Measurements from ENCODE around the gene TRIO.

TRIO gene

DNA sequence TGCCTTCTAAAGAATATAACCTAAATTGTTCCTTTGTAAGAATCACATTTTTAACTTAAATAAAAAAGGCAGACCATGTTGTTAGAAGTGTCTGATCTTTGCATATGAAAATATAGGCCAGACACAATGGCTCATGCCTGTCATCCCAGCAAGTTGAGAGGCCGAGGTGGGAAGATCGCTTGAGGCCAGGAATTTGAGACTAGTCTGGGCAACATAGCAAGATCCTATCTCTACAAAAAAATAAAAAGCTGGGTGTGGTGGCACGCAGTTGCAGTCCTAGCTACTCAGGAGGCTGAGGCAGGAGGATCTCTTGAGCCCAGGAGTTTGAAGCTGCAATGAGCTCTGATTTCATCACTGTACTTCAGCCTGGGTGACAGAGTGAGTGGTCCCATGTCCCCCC lies 37.3 kb downstream of the TRIO start (continued):
- TF ChIP-seq, protein P1, sequence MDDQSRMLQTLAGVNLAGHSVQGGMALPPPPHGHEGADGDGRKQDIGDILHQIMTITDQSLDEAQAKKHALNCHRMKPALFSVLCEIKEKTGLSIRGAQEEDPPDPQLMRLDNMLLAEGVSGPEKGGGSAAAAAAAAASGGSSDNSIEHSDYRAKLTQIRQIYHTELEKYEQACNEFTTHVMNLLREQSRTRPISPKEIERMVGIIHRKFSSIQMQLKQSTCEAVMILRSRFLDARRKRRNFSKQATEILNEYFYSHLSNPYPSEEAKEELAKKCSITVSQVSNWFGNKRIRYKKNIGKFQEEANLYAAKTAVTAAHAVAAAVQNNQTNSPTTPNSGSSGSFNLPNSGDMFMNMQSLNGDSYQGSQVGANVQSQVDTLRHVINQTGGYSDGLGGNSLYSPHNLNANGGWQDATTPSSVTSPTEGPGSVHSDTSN (CRISPR knock-in tag; IDR thresholded peaks at IDR 0.05) = no peak
- TF ChIP-seq, protein P2, sequence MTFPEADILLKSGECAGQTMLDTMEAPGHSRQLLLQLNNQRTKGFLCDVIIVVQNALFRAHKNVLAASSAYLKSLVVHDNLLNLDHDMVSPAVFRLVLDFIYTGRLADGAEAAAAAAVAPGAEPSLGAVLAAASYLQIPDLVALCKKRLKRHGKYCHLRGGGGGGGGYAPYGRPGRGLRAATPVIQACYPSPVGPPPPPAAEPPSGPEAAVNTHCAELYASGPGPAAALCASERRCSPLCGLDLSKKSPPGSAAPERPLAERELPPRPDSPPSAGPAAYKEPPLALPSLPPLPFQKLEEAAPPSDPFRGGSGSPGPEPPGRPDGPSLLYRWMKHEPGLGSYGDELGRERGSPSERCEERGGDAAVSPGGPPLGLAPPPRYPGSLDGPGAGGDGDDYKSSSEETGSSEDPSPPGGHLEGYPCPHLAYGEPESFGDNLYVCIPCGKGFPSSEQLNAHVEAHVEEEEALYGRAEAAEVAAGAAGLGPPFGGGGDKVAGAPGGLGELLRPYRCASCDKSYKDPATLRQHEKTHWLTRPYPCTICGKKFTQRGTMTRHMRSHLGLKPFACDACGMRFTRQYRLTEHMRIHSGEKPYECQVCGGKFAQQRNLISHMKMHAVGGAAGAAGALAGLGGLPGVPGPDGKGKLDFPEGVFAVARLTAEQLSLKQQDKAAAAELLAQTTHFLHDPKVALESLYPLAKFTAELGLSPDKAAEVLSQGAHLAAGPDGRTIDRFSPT (tag by site-specific recombination; IDR thresholded peaks at IDR 0.05) = 0 out of 2 replicates have a peak, but pooled peaks have one; percentile 21
- TF ChIP-seq ZBTB17 (tag by site-specific recombination; IDR thresholded peaks at IDR 0.05) (no peak), ELK4 (IDR thresholded peaks at IDR 0.05; ENCODE audit: borderline replicate concordance, low read depth, low read length) (no peak), ZNF529 (tag by site-specific recombination; IDR thresholded peaks at IDR 0.05; ENCODE audit: insufficient replicate concordance) (no peak), ZBTB8A (tag by site-specific recombination; IDR thresholded peaks at IDR 0.05) (no peak)
- TF ChIP-seq, protein P3, sequence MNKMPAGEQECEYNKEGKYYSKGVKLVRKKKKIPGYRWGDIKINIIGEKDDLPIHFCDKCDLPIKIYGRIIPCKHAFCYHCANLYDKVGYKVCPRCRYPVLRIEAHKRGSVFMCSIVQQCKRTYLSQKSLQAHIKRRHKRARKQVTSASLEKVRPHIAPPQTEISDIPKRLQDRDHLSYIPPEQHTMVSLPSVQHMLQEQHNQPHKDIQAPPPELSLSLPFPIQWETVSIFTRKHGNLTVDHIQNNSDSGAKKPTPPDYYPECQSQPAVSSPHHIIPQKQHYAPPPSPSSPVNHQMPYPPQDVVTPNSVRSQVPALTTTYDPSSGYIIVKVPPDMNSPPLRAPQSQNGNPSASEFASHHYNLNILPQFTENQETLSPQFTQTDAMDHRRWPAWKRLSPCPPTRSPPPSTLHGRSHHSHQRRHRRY (tag by site-specific recombination; IDR thresholded peaks at IDR 0.05) = no peak

DNA sequence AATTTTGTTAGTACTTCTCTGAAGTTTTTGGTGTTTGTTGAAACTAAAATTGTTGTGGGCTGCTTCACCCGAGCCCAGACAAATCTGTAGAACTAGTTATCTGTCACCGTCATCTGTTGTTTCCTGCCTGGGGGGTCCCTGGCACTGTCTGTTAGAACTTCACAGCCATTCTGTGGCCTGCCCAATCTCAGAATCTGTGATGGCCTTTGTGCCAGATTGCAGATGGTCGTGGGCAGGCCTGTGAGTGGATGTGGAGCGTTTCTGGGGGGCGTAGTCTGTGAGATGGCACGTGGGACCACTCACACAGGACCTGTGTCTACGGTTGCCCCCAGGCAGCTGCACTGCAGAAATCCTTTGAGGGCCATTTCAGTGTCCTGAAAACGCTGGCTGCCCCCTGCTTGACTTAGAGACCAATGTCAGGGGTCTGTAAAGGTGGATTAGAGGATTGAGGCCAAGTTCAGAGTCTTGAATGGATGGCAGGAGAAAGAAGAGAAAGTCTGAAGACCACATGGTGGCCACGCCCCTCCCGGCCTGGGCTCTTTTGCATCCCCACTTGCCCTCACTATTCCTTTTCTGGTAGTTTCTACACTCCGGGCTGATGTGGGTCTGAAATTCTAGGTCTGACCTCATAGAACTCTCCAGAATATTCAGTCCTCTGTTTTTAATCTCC lies 38.3 kb downstream of the TRIO start:
- Histone ChIP-seq H3K36me3 (ENCODE audit: control insufficient read depth in 2 of 2, insufficient read depth in 1 of 2, low read length in 2 of 2) (no peaks in the 10 kb centered on the region), H3K27ac (ENCODE audit: extremely low read depth, low read depth, low read length) (no peak overlapping the region), H3K9me3 (ENCODE audit: control insufficient read depth, insufficient read depth, low read depth, low read length) (no peaks in the 10 kb centered on the region), H3K4me3 (ENCODE audit: low read depth, low read length) (no peak overlapping the region), H3K4me1 (ENCODE audit: control insufficient read depth, insufficient read depth, low read length) (peaks cover 73% of the 10 kb centered on the region)
- no peak for TF ChIP-seq CTCF (tag by site-specific recombination; IDR thresholded peaks at IDR 0.05)
- no peak for TF ChIP-seq ZNF292 (tag by site-specific recombination; IDR thresholded peaks at IDR 0.05; ENCODE audit: borderline replicate concordance, low read depth)
- TF ChIP-seq KLF10 (tag by site-specific recombination; IDR thresholded peaks at IDR 0.05) = 0 out of 2 replicates have a peak, but pooled peaks have one; percentile 24
- TF ChIP-seq ZBTB17 (tag by site-specific recombination; IDR thresholded peaks at IDR 0.05) = peak; percentile 29; the same call in 1 of the 2 replicates
- peak; percentile 64 for TF ChIP-seq KLF9 (tag by site-specific recombination; IDR thresholded peaks at IDR 0.05; ENCODE audit: low read depth)
- TF ChIP-seq ZNF521 (tag by site-specific recombination; IDR thresholded peaks at IDR 0.05) = no peak
- no peak for TF ChIP-seq ZNF223 (tag by site-specific recombination; IDR thresholded peaks at IDR 0.05)
- no peak for TF ChIP-seq ZNF112 (tag by site-specific recombination; IDR thresholded peaks at IDR 0.05)
- TF ChIP-seq GLIS2 (tag by site-specific recombination; IDR thresholded peaks at IDR 0.05) = peak; percentile 42
- no peak for TF ChIP-seq ZNF16 (tag by site-specific recombination; IDR thresholded peaks at IDR 0.05; ENCODE audit: low read depth)
- TF ChIP-seq ZNF600 (tag by site-specific recombination; IDR thresholded peaks at IDR 0.05) = 0 out of 2 replicates have a peak, but pooled peaks have one; percentile 3
- TF ChIP-seq ZNF37A (tag by site-specific recombination; IDR thresholded peaks at IDR 0.05) = no peak
- TF ChIP-seq ZNF174 (tag by site-specific recombination; IDR thresholded peaks at IDR 0.05) = no peak
- no peak for TF ChIP-seq ZNF501 (tag by site-specific recombination; IDR thresholded peaks at IDR 0.05)
- TF ChIP-seq ZNF548 (tag by site-specific recombination; IDR thresholded peaks at IDR 0.05) = no peak
- TF ChIP-seq, protein P4, sequence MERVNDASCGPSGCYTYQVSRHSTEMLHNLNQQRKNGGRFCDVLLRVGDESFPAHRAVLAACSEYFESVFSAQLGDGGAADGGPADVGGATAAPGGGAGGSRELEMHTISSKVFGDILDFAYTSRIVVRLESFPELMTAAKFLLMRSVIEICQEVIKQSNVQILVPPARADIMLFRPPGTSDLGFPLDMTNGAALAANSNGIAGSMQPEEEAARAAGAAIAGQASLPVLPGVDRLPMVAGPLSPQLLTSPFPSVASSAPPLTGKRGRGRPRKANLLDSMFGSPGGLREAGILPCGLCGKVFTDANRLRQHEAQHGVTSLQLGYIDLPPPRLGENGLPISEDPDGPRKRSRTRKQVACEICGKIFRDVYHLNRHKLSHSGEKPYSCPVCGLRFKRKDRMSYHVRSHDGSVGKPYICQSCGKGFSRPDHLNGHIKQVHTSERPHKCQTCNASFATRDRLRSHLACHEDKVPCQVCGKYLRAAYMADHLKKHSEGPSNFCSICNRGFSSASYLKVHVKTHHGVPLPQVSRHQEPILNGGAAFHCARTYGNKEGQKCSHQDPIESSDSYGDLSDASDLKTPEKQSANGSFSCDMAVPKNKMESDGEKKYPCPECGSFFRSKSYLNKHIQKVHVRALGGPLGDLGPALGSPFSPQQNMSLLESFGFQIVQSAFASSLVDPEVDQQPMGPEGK (tag by site-specific recombination; IDR thresholded peaks at IDR 0.05) = no peak
- no peak for TF ChIP-seq ZNF76 (tag by site-specific recombination; IDR thresholded peaks at IDR 0.05; ENCODE audit: borderline replicate concordance, low read depth)
- peak; percentile 49; the same call in 1 of the 2 replicates for TF ChIP-seq GLIS1 (tag by site-specific recombination; IDR thresholded peaks at IDR 0.05)
- POLR2A ChIA-PET = no interaction called here
- CTCF ChIA-PET = interaction anchor here (0.9 kb wide), 1 partner anchor 171 kb away, joined by 5 read pairs; no protein-coding TSS in a partner anchor
